SU-DHL-6 (cell line): Measurements from ENCODE around the gene NPB.

Experiments used
- CTCF ChIP-seq: fragments of 200-600 bp; sonication (generic); IDR thresholded peaks from one replicate; pipeline ENCODE4 v1.5.1; 2017; ENCODE audit warnings: antibody characterized with exemption, mild to moderate bottlenecking, low read length, moderate library complexity; ENCODE audit not compliant: insufficient read depth, poor library complexity, severe bottlenecking
- EZH2phosphoT487 ChIP-seq: fragments of 200-600 bp; sonication (generic), shearing (Covaris generic); conservative IDR thresholded peaks from 2 replicates; pipeline ENCODE4 v1.6.1; 2018; ENCODE audit warnings: mild to moderate bottlenecking, antibody characterized with exemption, low read length, moderate library complexity, mixed read lengths

- TF ChIP-seq CTCF (no peak), EZH2phosphoT487 (no peak)
Observed at GRCh38 chr17:81926451-81927151, 24.6 kb downstream of the NPB start.
